Chondrocyte (in vitro differentiated cells): ENCODE measurements around the gene POMGNT2. TPM values are rescaled to one million over a fixed set of nuclear protein-coding genes. Genes with fewer than 3 reads are reported as not detected.

Experiments used
- DNase-seq: peaks from one replicate; pipeline ENCODE4 v3.0.0; 2021; ENCODE audit warnings: mixed read lengths, low spot score
- H3K27ac Mint-ChIP-seq: one replicate; pipeline ENCODE4 v1.8.0; 2021; ENCODE audit warnings: mild to moderate bottlenecking, moderate library complexity, mixed read lengths; ENCODE audit not compliant: unreplicated experiment
- H3K27me3 Mint-ChIP-seq: 2 replicates; pipeline ENCODE4 v1.8.0; 2021; ENCODE audit warnings: low read depth, mixed read lengths
- H3K36me3 Mint-ChIP-seq: 2 replicates; pipeline ENCODE4 v1.8.0; 2021; ENCODE audit warnings: low read depth, mixed read lengths
- H3K4me1 Mint-ChIP-seq: 2 replicates; pipeline ENCODE4 v1.8.0; 2021; ENCODE audit warnings: low read depth, mild to moderate bottlenecking, mixed read lengths
- H3K4me3 Mint-ChIP-seq: one replicate; pipeline ENCODE4 v1.8.0; 2021; ENCODE audit warnings: mild to moderate bottlenecking, moderate library complexity, mixed read lengths; ENCODE audit not compliant: unreplicated experiment
- H3K9me3 Mint-ChIP-seq: 2 replicates; pipeline ENCODE4 v1.8.0; 2021; ENCODE audit warnings: low read depth, mixed read lengths
- CTCF ChIP-seq: fragments of 200-600 bp; sonication (generic); IDR thresholded peaks from 2 replicates; pipeline ENCODE4 v1.5.0; 2021; ENCODE audit warnings: antibody characterized with exemption, mild to moderate bottlenecking, moderate library complexity
- total RNA-seq: library from RNA; stranded (reverse); gene quantifications from 3 replicates; pipeline ENCODE4 v1.2.1, GENCODE V29; 2021

Gene POMGNT2
- total RNA-seq, 1 donor from 2014 or later, result 14.3 TPM

- no peak for TF ChIP-seq CTCF
- Mint-ChIP-seq H3K36me3 (peaks cover 18% of the 10 kb centered on the region), H3K9me3 (no peaks in the 10 kb centered on the region), H3K4me3 (no peak overlapping the region), H3K4me1 (peaks cover 3% of the 10 kb centered on the region), H3K27ac (no peak overlapping the region), H3K27me3 (no peaks in the 10 kb centered on the region)
- no peak for DNase-seq
Measured at GRCh38 chr3:43081796-43082195, 24.1 kb downstream of the POMGNT2 start.

GRCh38 chr3:43080726-43081568, 24.9 kb downstream of the POMGNT2 start:
- Mint-ChIP-seq H3K4me1 (peaks cover 6% of the 10 kb centered on the region), H3K27ac (no peak overlapping the region), H3K4me3 (no peak overlapping the region), H3K27me3 (no peaks in the 10 kb centered on the region), H3K9me3 (no peaks in the 10 kb centered on the region), H3K36me3 (peaks cover 18% of the 10 kb centered on the region)
- peak; percentile 87 for DNase-seq
- no peak for TF ChIP-seq CTCF

GRCh38 chr3:43079536-43080332, 26.1 kb downstream of the POMGNT2 start:
- Mint-ChIP-seq H3K4me1 (peaks cover 6% of the 10 kb centered on the region), H3K36me3 (peaks cover 18% of the 10 kb centered on the region), H3K27me3 (no peaks in the 10 kb centered on the region), H3K27ac (no peak overlapping the region), H3K4me3 (no peak overlapping the region), H3K9me3 (no peaks in the 10 kb centered on the region)
- no peak for TF ChIP-seq CTCF
- DNase-seq, result no peak

GRCh38 chr3:43077707-43078106, 28.2 kb downstream of the POMGNT2 start:
- no peak for TF ChIP-seq CTCF
- H3K4me3 Mint-ChIP-seq, result no peak overlapping the region
- H3K4me1 Mint-ChIP-seq, result peaks cover 6% of the 10 kb centered on the region
- no peak overlapping the region for H3K27ac Mint-ChIP-seq
- H3K27me3 Mint-ChIP-seq, result no peaks in the 10 kb centered on the region
- H3K36me3 Mint-ChIP-seq, result peaks cover 17% of the 10 kb centered on the region
- no peaks in the 10 kb centered on the region for H3K9me3 Mint-ChIP-seq
- DNase-seq, result no peak

GRCh38 chr3:43077261-43077660, 28.6 kb downstream of the POMGNT2 start:
- Mint-ChIP-seq H3K9me3 (no peaks in the 10 kb centered on the region), H3K36me3 (peaks cover 17% of the 10 kb centered on the region), H3K27me3 (no peaks in the 10 kb centered on the region), H3K27ac (no peak overlapping the region), H3K4me1 (peaks cover 6% of the 10 kb centered on the region), H3K4me3 (no peak overlapping the region)
- no peak for TF ChIP-seq CTCF
- no peak for DNase-seq
